ENCODE results near the gene ARPP19. TPM values are rescaled to one million over a fixed set of nuclear protein-coding genes. Genes with fewer than 3 reads are reported as not detected.

Gene ARPP19
- total RNA-seq, 2 experiments from 2014 or later, result 129 TPM

DNA sequence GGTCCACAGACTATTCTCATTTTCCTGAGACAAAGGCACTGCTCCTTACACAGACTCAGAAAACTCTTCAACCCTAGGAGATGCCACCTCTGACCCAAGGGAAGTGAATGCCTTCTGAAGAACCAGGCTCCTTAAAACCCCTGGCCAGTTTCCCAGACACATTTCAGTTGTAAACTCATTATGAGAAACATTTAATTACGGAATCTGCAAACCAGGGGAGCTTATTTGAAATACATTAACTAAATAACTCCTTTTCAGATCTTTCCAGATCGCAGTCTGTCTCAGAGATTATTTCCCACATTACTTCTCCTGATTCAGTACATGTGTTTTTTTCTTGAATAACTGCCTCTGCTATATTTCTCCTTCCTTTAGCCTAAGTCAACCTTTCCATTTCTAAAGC, 57.7 kb downstream of the ARPP19 start:
- no peaks in the 10 kb centered on the region for H3K36me3 Mint-ChIP-seq (ENCODE audit: low read depth)
- TF ChIP-seq, protein P1, sequence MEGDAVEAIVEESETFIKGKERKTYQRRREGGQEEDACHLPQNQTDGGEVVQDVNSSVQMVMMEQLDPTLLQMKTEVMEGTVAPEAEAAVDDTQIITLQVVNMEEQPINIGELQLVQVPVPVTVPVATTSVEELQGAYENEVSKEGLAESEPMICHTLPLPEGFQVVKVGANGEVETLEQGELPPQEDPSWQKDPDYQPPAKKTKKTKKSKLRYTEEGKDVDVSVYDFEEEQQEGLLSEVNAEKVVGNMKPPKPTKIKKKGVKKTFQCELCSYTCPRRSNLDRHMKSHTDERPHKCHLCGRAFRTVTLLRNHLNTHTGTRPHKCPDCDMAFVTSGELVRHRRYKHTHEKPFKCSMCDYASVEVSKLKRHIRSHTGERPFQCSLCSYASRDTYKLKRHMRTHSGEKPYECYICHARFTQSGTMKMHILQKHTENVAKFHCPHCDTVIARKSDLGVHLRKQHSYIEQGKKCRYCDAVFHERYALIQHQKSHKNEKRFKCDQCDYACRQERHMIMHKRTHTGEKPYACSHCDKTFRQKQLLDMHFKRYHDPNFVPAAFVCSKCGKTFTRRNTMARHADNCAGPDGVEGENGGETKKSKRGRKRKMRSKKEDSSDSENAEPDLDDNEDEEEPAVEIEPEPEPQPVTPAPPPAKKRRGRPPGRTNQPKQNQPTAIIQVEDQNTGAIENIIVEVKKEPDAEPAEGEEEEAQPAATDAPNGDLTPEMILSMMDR (IDR thresholded peaks at IDR 0.05), result no peak
- no peak overlapping the region for H3K4me3 Mint-ChIP-seq
- ChIA-PET POLR2A (interaction anchor here (1.5 kb wide), 1 partner anchor 14 kb away, joined by 6 read pairs; no protein-coding TSS in a partner anchor), CTCF (interaction anchor here (1.3 kb wide), 1 partner anchor 90 kb away, joined by 3 read pairs; no protein-coding TSS in a partner anchor)
- no peak overlapping the region for H3K27ac Mint-ChIP-seq
- peaks cover 11% of the 10 kb centered on the region for H3K4me1 Mint-ChIP-seq (ENCODE audit: low read depth)
- intact Hi-C loops (cut with micrococcal nuclease), result no loop called here
- H3K9me3 Mint-ChIP-seq, result no peaks in the 10 kb centered on the region
- ATAC-seq, result no peak
- no peak for DNase-seq
- H3K27me3 Mint-ChIP-seq, result no peaks in the 10 kb centered on the region

DNA sequence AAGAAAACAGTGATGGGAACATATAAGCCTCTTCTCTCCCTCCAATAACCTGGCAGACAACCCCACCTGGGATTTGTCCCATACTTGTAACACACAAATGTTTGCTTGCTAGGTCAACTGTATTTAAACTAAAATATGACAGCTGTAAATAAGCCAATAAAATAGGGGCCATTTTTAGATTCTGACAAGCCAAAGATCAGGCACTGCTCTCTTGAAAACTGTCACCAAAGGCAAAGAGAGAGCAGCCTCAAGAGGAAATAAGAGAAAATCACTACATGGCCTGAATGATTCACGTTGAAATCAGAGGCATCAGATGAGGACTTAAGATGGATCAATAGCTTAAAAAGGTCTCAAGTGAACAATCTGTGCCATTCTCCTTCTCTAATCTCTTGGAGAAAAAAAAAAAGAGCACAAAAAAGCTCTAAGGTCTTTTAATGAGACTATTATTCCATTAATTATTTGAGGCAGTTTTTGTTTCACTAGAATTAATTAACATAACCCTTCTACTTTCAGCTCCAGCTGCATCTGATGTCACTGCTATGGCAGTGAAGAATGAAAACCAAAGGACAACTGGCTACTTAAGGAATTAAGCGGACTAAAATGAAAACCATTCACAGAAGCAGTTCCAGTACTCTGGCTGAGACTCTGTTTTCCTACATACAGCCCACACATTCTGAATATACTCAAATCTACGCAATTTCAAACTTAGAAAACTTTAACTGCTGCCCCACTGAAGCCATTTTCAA, 59.2 kb downstream of the ARPP19 start:
- Mint-ChIP-seq H3K36me3 (ENCODE audit: low read depth) (no peaks in the 10 kb centered on the region), H3K4me3 (no peak overlapping the region), H3K4me1 (ENCODE audit: low read depth) (peaks cover 17% of the 10 kb centered on the region), H3K27ac (no peak overlapping the region), H3K27me3 (no peaks in the 10 kb centered on the region), H3K9me3 (no peaks in the 10 kb centered on the region)
- ChIA-PET CTCF (interaction anchor here (0.8 to 1.3 kb wide), 2 partner anchors 91 to 226 kb away, joined by 3 read pairs; no protein-coding TSS in a partner anchor), POLR2A (no interaction called here)
- no peak for ATAC-seq
- intact Hi-C loops (cut with micrococcal nuclease), result no loop called here
- no peak for DNase-seq
- TF ChIP-seq, protein P1 (IDR thresholded peaks at IDR 0.05), result no peak

DNA sequence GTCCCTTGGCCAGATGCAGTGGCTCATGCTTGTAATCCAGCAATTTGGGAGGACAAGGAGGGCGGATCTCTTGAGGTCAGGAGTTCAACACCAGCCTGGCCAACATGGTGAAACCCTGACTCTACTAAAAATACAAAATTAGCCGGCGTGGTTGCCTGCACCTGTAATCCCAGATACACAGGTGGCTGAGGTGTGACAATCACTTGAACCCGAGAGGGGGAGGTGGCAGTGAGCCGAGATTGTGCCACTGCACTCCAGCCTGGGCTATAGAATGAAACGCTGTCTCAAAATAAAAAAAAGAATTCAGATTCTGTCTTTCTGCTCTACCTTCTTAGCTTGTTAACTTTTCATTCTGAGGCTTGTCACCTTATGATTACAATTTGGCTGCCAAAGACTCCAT, 62.3 kb downstream of the ARPP19 start:
- POLR2A ChIA-PET, result interaction anchor here (0.6 to 1.1 kb wide), 3 partner anchors 11 to 250 kb away, joined by 3 to 4 read pairs (median 3); no protein-coding TSS in a partner anchor
- Mint-ChIP-seq H3K27ac (no peak overlapping the region), H3K4me1 (ENCODE audit: low read depth) (peaks cover 27% of the 10 kb centered on the region), H3K9me3 (no peaks in the 10 kb centered on the region), H3K27me3 (no peaks in the 10 kb centered on the region), H3K4me3 (no peak overlapping the region), H3K36me3 (ENCODE audit: low read depth) (peaks cover 1% of the 10 kb centered on the region)
- CTCF ChIA-PET, result interaction anchor here (1.1 to 1.2 kb wide), 2 partner anchors 20 to 250 kb away, joined by 3 read pairs; no protein-coding TSS in a partner anchor
- TF ChIP-seq, protein P1 (IDR thresholded peaks at IDR 0.05), result no peak
- DNase-seq, result no peak
- ATAC-seq, result no peak
- intact Hi-C loops (cut with micrococcal nuclease), result no loop called here

GRCh38 chr15:52505151-52505550, 63.7 kb downstream of the ARPP19 start:
- no peak for ATAC-seq

More at GRCh38 chr15:52505151-52505550, 63.7 kb downstream of the ARPP19 start:
- H3K9me3 Mint-ChIP-seq, result no peaks in the 10 kb centered on the region
- no peaks in the 10 kb centered on the region for H3K27me3 Mint-ChIP-seq
- H3K4me3 Mint-ChIP-seq, result no peak overlapping the region
- intact Hi-C loops (cut with micrococcal nuclease), result no loop called here
- CTCF ChIA-PET, result interaction anchor here (1.6 kb wide), 1 partner anchor 129 kb away, joined by 3 read pairs; no protein-coding TSS in a partner anchor
- peaks cover 1% of the 10 kb centered on the region for H3K36me3 Mint-ChIP-seq (ENCODE audit: low read depth)
- no peak overlapping the region for H3K27ac Mint-ChIP-seq
- TF ChIP-seq, protein P1 (IDR thresholded peaks at IDR 0.05), result no peak
- peaks cover 20% of the 10 kb centered on the region for H3K4me1 Mint-ChIP-seq (ENCODE audit: low read depth)
- POLR2A ChIA-PET, result no interaction called here
- no peak for DNase-seq

Data from activated CD8-positive, alpha-beta T cell treated with anti-CD3 and anti-CD28 coated beads for 36 hours (primary cell).